Motor neuron (in vitro differentiated cells): ENCODE measurements around the gene DEXI. TPM values are rescaled to one million over a fixed set of nuclear protein-coding genes. Genes with fewer than 3 reads are reported as not detected.
"Not testable (repeated sequence)": the region's sequence is repeated elsewhere in the genome, so short reads cannot be mapped to it uniquely, and the experiment has no call there.

Experiments
- ATAC-seq, 8 experiments: fragments of 200-7000 bp; cut with Tn5 transposase; replicated peaks in 6 of 8; 2 replicates each; pipeline ENCODE4 v1.8.0; 2021; ENCODE audit warnings: mild to moderate bottlenecking in 8 of 8, moderate library complexity in 8 of 8
- H3K27ac ChIP-seq, 2 donors: fragments of 250-450 bp; sonication (Bioruptor Pico); 2 replicates each; pipeline ENCODE4 v1.9.0; 2021; ENCODE audit warnings: antibody characterized with exemption in 2 of 2, mild to moderate bottlenecking in 2 of 2, moderate library complexity in 1 of 2
- H3K4me1 ChIP-seq, 2 donors: fragments of 250-450 bp; sonication (Bioruptor Pico); replicated peaks in 1 of 2; 2 replicates each; pipeline ENCODE4 v1.6.1; 2021; ENCODE audit warnings: antibody characterized with exemption in 2 of 2, mild to moderate bottlenecking in 2 of 2, moderate library complexity in 1 of 2
- H3K4me3 ChIP-seq, 5 donors: fragments of 250-450 bp; sonication (Bioruptor Pico); 2 replicates each; pipeline ENCODE4 v1.9.0; 2021; ENCODE audit warnings: antibody characterized with exemption in 5 of 5, mild to moderate bottlenecking in 5 of 5, moderate library complexity in 4 of 5
- WGBS, 10 experiments: fragments of 450-650 bp; shearing (Covaris generic); methylation state at CpG; one replicate each; pipeline ENCODE4 v1.0.0; 2022; 5-methylcytosine and 5-hydroxymethylcytosine counted together
- in situ Hi-C, 9 experiments: fragments of 400-800 bp; cut with MboI; loops; one replicate each; pipeline ENCODE4 v1.15.0; 2021; ENCODE audit warnings: low sequenced_read_pairs in 9 of 9, low pct_unique_long_range_greater_than_20kb in 2 of 9; ENCODE audit not compliant: unreplicated experiment in 9 of 9
- total RNA-seq, 8 experiments: library from RNA; unstranded; fragments of 300-600 nt; gene quantifications; 2 replicates each; pipeline versions ENCODE4 v1.2.3 to v1.2.4, GENCODE V29; 2022

DEXI gene
- total RNA-seq, 8 experiments from 2014 or later, result 18.6 to 50.2 (median 27.1) TPM

DNA sequence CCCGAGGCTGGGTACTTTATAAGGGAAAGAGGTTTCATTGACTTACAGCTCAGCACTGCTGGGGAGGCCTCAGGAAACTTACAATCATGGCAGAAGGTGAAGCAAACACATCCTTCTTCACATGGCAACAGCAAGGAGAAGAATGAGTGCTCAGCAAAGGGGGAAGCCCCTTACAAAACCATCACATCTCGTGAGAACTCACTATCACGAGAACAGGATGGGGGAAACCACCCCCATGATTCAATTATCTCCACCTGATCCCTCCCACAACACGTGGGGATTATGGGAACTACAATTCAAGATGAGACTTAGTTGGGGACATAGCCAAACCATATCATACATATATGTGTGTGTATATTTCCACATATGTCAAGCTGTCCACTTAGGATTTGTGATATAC is 24.3 kb upstream of the DEXI start:
- in situ Hi-C loops, result loop anchor here (10.0 to 25.0 kb wide), 10 partner anchors 146 to 846 kb away; partner anchors contain the start of genes SOCS1 (in 9 of the 9), PRM3 (in 5 of the 9), TNP2 (in 5 of the 9) and RMI2 (in 1 of the 9)
- H3K27ac ChIP-seq, ATAC-seq, H3K4me3 ChIP-seq, H3K4me1 ChIP-seq: not testable (repeated sequence)
- WGBS, 10 experiments, result 52 to 100% (median 56%) methylated on average over 1 to 3 of the region's 4 CpGs; no CpG with 5 or more reads in 5 of the 10 experiments

DNA sequence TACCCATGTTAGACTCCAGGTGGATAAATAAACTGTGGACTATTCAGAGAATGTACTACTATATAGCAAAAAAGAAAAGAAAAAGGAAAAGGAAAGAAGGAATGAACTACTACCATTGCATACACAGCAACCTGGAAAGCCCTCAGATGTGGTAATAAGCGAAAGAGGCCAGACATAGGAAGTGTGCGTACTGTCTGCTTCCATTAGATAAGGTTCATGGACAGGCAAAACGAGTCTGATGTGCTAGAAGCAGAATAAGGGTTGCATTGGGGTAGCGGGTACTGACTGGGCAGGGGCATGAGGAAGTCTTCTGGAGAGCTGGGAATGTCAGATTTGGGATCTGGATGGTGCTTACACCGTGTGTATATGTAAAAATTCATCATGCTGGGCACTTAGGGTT is 23.9 kb upstream of the DEXI start:
- ATAC-seq, result no peak
- in situ Hi-C loops, result loop anchor here (10.0 to 25.0 kb wide), 10 partner anchors 146 to 846 kb away; partner anchors contain the start of genes SOCS1 (in 9 of the 9), PRM3 (in 5 of the 9), TNP2 (in 5 of the 9) and RMI2 (in 1 of the 9)
- Histone ChIP-seq H3K27ac (no peak overlapping the region), H3K4me3 (no peak overlapping the region), H3K4me1 (peaks cover 3 to 4% of the 10 kb centered on the region in 2 donors)
- WGBS, 10 experiments, result 0 to 94% (median 86%) methylated on average over 1 to 5 of the region's 5 CpGs; no CpG with 5 or more reads in 3 of the 10 experiments

DNA sequence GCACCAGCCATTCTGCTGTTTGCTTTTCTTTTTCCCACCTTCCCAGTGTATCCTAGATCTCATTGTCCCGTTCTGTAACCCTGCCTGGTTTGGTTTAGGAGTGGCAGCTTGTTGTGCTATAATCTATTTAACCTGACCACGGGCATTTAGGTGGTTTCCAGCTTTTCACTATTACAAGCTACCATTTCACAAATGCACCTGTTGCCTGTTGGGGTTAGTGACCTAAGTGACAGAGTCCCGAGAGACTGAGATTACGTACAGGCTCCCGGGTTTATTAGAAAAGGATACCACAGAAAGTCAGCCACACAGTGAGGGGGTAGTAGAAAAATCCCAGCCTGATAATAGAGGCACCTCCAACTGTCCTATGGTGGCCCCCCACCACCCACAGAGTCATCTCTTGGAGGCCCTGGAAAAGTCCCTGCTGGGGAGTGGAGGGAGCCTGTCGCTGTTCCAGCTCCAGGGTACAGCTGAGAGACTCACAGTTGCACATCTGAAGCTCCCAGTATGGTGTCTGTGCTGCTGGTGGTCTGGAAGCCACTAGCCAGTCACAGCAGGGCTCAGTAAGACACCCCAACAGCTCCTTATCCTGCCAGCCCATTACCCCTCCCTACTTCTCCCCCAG is 23.3 kb upstream of the DEXI start:
- no peak for ATAC-seq
- Histone ChIP-seq H3K4me3 (no peak overlapping the region), H3K4me1 (peaks cover 3 to 4% of the 10 kb centered on the region in 2 donors), H3K27ac (no peak overlapping the region)
- in situ Hi-C loops, result loop anchor here (10.0 to 25.0 kb wide), 10 partner anchors 147 to 847 kb away; partner anchors contain the start of genes SOCS1 (in 9 of the 9), PRM3 (in 5 of the 9), TNP2 (in 5 of the 9) and RMI2 (in 1 of the 9)
- 20 to 100% (median 84%) methylated on average over 1 to 5 of the region's 6 CpGs; no CpG with 5 or more reads in 2 of the 10 experiments for WGBS, 10 experiments

DNA sequence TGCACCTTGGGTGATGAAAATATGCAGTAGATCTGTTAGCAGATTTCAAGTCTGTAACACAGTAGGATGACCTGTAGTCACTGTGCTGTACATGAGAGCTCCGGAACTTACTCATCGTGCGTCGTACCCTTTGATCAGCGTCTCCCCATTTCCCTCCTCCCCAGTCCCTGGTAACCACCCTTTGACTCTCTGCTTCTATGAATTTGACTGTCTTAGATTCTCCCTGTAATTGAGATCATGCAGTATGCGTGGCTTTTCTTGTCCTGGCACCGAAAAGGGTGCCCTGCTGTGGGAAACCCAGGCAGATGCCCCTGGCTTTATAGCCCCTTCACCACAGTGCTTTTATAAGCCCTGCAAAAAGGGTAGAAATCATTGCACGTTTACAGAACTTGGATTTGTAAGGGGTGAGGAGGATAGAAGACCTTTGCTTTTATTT is 22.6 kb upstream of the DEXI start:
- 44 to 100% (median 90%) methylated on average over 1 to 8 of the region's 8 CpGs; no CpG with 5 or more reads in 1 of the 10 experiments for WGBS, 10 experiments
- in situ Hi-C loops, result loop anchor here (10.0 to 25.0 kb wide), 10 partner anchors 147 to 847 kb away; partner anchors contain the start of genes SOCS1 (in 9 of the 9), PRM3 (in 5 of the 9), TNP2 (in 5 of the 9) and RMI2 (in 1 of the 9)
- Histone ChIP-seq H3K27ac (no peak overlapping the region), H3K4me1 (peaks cover 3 to 4% of the 10 kb centered on the region in 2 donors), H3K4me3 (no peak overlapping the region)
- ATAC-seq, result no peak

DNA sequence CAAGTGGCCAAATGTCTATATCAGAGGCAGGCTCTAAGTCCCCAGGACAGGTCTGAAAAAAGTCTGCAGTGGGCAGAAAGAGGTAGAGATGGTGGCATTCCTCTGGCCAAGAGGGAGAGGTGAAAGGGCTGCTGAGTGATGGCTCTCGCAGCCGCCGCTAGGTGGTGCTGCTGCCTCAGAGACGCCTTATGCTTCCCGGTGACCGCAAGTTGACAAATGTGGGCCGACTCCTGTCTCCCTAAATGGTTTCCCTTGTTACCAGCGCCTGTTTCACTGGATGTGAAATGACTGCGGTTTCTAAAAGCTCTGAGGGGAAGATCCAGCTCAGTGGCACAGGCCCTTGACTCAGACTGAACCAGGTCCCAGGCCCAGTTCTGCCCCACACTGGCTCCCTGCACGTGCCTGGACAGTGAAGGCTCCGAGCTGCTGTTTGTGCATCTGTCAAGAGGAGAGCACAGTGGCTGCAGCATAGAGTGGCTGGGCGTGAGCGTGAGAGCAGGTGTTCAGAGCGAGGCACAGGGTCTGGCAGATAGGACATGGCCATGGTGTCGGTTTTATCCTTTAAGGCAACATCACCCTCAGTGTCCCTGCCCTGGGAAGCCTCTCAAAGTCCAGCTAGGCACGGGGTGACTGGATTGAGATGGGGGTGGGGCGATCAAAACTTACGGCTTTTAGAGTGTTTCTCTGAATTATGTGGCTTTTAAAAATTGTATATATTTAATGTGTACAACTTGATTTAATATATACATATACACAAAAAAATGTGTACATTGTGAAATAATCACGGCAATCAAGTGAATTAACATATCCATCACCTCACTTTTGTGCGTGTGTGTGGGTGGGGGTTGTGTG is 22.0 kb upstream of the DEXI start:
- 0 to 100% (median 39%) methylated on average over 1 to 11 of the region's 20 CpGs; no CpG with 5 or more reads in 3 of the 10 experiments for WGBS, 10 experiments
- Histone ChIP-seq H3K4me1 (peaks cover 3 to 4% of the 10 kb centered on the region in 2 donors), H3K27ac (no peak overlapping the region), H3K4me3 (no peak overlapping the region)
- in situ Hi-C loops, result loop anchor here (10.0 to 25.0 kb wide), 10 partner anchors 148 to 848 kb away; partner anchors contain the start of genes SOCS1 (in 9 of the 9), PRM3 (in 5 of the 9), TNP2 (in 5 of the 9) and RMI2 (in 1 of the 9)
- ATAC-seq, result peak; percentile 92 to 99 (median 96)

DNA sequence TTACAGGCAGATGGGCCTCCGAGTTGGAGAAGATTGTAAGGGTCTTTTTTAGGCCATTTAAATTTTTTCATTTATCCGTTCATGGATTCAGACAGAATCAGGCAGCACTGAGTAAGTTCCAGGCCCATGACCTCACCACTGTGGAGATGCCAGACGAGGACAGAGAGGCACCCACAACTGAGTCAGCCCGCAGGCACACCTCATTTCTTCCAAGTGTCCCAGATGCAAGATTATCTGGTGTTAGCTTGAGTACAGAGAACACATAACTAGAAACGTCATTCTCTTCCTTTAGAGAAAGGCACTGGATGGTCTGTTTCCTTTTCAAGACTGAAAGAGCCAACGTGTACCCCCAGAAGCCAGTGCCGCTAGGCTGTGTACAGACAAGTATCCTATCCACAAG is 19.0 kb upstream of the DEXI start:
- Histone ChIP-seq H3K27ac (no peak overlapping the region), H3K4me1 (peaks cover 3 to 4% of the 10 kb centered on the region in 2 donors), H3K4me3 (no peak overlapping the region)
- ATAC-seq, result peak in 3 of 8 experiments; percentile 30 to 69 (median 52)
- in situ Hi-C loops, result loop anchor here (10.0 to 25.0 kb wide), 10 partner anchors 151 to 851 kb away; partner anchors contain the start of genes SOCS1 (in 9 of the 9), PRM3 (in 5 of the 9), TNP2 (in 5 of the 9) and RMI2 (in 1 of the 9)
- WGBS, 10 experiments, result 0 to 90% (median 64%) methylated on average over 1 to 5 of the region's 7 CpGs; no CpG with 5 or more reads in 3 of the 10 experiments

DNA sequence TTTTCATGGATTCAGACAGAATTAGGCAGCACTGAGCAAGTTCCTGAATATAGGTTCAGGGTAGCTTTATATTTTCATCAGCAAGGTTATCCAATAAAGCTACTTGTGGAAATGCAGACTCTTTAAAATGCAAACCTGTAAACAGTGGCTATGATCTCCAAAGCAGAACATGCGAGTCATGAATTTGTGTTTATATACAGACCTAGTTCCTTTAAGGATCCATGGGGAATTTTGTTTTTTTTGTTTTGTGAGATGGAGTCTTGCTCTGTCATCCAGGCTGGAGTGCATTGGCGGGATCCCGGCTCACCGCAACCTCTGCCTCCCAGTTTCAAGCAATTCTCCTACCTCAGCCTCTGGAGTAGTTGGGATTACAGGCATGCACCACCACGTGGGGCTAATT is 16.9 kb upstream of the DEXI start:
- Histone ChIP-seq H3K4me3 (no peak overlapping the region), H3K27ac (no peak overlapping the region), H3K4me1 (peaks cover under 1 to 1% of the 10 kb centered on the region in 2 donors)
- WGBS, 10 experiments, result 75 to 100% (median 97%) methylated on average over 1 to 5 of the region's 5 CpGs
- ATAC-seq, result no peak
- in situ Hi-C loops, result loop anchor here (25.0 kb wide), 8 partner anchors 153 to 853 kb away; partner anchors contain the start of genes PRM3 (in 5 of the 9), SOCS1 (in 5 of the 9), TNP2 (in 5 of the 9) and RMI2 (in 1 of the 9)

DNA sequence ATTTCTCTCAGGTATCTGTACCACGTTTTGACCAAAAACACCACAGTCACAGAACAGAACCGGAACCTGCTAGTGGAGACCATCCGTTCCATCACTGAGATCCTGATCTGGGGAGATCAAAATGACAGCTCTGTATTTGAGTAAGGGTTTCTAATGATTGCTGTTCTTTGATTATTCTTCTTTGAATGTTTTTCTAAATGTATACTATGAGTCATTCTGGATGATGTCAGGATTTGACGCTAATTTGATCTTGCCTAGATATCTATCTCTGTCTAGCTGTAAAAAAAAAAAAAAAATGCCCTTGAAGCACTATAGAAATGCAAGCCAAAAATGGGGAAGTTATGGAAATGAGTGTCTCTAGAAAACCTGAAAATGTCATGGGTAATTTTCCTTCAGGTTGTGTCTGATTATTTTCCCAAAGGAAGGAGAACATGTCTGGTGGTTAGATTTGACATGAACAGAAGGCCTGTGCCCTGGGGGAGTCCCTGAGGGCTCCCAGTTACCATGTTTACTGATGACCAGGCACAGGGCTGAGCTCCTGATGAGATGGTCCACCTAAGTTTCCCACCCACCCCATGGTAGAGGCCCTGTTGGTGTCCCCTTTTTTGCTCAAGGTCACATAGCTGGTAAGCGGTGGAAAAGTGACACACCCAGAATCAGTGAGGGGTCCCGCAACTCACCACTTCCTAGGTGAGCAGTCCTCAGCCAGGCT is 15.7 kb upstream of the DEXI start:
- WGBS, 10 experiments, result 67 to 96% (median 81%) methylated on average over 1 to 6 of the region's 6 CpGs
- no peaks in the 10 kb centered on the region for H3K4me1 ChIP-seq
- in situ Hi-C loops, result loop anchor here (25.0 kb wide), 8 partner anchors 154 to 854 kb away; partner anchors contain the start of genes PRM3 (in 5 of the 9), SOCS1 (in 5 of the 9), TNP2 (in 5 of the 9) and RMI2 (in 1 of the 9)
- ATAC-seq, result peak in 7 of 8 experiments; percentile 33 to 73 (median 57)
- no peak overlapping the region for H3K27ac ChIP-seq
- no peak overlapping the region for H3K4me3 ChIP-seq

DNA sequence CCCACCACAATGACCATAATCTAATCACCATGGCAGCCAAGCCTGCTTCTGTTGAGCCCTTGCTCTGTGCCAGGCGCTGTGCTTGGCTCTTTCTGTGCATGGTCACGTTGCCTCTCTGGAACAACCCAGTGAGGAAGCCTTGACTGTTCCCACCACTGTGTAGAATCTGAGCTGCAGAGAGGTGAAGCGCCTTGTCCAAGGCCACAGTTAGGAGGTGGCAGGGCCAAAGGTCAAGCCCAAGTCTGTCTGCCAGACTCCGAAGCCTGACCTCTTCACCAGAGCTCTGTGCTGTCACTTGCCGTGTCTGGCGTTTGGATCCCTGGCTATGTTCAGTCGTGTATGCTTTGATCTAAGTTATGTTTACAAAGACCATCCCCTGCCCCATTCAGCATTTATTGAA is 12.6 kb upstream of the DEXI start:
- in situ Hi-C loops, result loop anchor here (25.0 kb wide), 8 partner anchors 157 to 857 kb away; partner anchors contain the start of genes PRM3 (in 5 of the 9), SOCS1 (in 5 of the 9), TNP2 (in 5 of the 9) and RMI2 (in 1 of the 9)
- 74 to 100% (median 100%) methylated on average over 1 to 4 of the region's 7 CpGs; no CpG with 5 or more reads in 2 of the 10 experiments for WGBS, 10 experiments
- H3K4me3 ChIP-seq, result no peak overlapping the region
- no peak overlapping the region for H3K27ac ChIP-seq
- ATAC-seq, result no peak
- no peaks in the 10 kb centered on the region for H3K4me1 ChIP-seq

DNA sequence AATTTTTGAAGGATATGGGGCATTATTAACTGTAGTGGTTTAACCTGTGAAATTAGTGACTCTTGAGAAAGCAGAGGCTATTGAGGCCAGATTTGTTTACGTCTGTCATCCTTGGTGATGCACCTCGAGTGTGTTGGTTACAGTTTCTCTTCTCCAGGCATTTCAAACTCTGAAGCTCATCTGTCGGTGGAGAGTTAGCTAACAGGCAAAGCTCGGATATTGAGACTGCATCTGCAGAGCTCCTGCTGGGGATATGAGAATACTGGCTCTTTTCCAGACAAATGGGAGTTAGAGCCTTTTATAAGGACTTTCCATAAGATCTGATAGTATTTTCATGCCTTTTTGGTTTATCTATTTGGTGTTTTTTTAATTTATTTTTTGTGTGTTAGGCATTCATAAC is 8.8 kb upstream of the DEXI start:
- ATAC-seq, result peak in 1 of 8 experiments; percentile 10
- in situ Hi-C loops, result loop anchor here (25.0 kb wide), 8 partner anchors 161 to 861 kb away; partner anchors contain the start of genes PRM3 (in 5 of the 9), SOCS1 (in 5 of the 9), TNP2 (in 5 of the 9) and RMI2 (in 1 of the 9)
- H3K27ac ChIP-seq, result no peak overlapping the region
- H3K4me3 ChIP-seq, result no peak overlapping the region
- WGBS, 10 experiments, result 33 to 100% (median 67%) methylated on average over 1 to 4 of the region's 4 CpGs
- H3K4me1 ChIP-seq, result peaks cover 0 to 6% of the 10 kb centered on the region in 2 donors

DNA sequence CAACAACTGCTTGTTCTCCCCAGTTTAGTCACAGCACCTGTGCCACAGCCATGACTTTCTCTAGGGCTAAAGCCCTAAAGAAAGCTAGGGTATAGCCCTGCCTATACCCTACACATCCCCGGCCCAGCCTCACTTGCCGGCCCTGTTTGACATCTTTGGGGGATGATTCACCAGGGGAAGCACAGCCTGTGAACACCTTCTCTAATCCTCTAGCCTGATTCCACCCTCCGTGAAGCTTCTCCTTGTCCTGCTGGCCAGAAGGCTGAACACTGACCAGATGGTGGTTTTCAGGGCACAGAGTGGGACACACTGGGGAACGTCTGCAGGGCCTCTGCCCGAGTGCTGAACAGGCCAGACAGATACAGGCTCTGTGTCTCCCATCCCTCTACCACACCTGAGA is 8.1 kb upstream of the DEXI start:
- in situ Hi-C loops, result loop anchor here (25.0 kb wide), 8 partner anchors 162 to 862 kb away; partner anchors contain the start of genes PRM3 (in 5 of the 9), SOCS1 (in 5 of the 9), TNP2 (in 5 of the 9) and RMI2 (in 1 of the 9)
- H3K27ac ChIP-seq, result no peak overlapping the region
- ATAC-seq, result peak in 2 of 8 experiments; percentile 5 to 13
- no peak overlapping the region for H3K4me3 ChIP-seq
- WGBS, 10 experiments, result 0 to 72% (median 70%) methylated on average over 1 to 3 of the region's 5 CpGs; no CpG with 5 or more reads in 3 of the 10 experiments
- peaks cover 5 to 13% of the 10 kb centered on the region in 2 donors for H3K4me1 ChIP-seq
